H1 (cell line): Measurements from ENCODE around the gene TRPV2. TPM values are rescaled to one million over a fixed set of nuclear protein-coding genes. Genes with fewer than 3 reads are reported as not detected.

Experiments
- CTCF ChIA-PET: fragments of 300-600 bp; sonication (Branson Sonifier 250); formaldehyde crosslinking; loops from one replicate; lab custom pipeline; 2021; ENCODE audit not compliant: partially characterized antibody; lab: Charles Lee
- POLR2A ChIA-PET: fragments of 300-600 bp; sonication (Branson Sonifier 250); formaldehyde crosslinking; loops from one replicate; lab custom pipeline; 2021; ENCODE audit warnings: inconsistent platforms; ENCODE audit not compliant: partially characterized antibody; lab: Charles Lee
- DNase-seq, 2 experiments: peaks; one replicate each; pipeline versions ENCODE4 v3.0.0 to v3.0.0-alpha.2; 2010 to 2022; ENCODE audit warnings: low spot score in 2 of 2, low read depth in 1 of 2, mixed read lengths in 1 of 2
- FAIRE-seq: peaks from 2 replicates; lab custom pipeline; 2011; peaks lifted over from hg19 to GRCh38; lab: Jason Lieb, UNC
- H2AFZ ChIP-seq: 2 replicates; pipeline ENCODE4 v1.8.1; 2012; ENCODE audit warnings: low read length, inconsistent platforms
- H2AK5ac ChIP-seq: 2 replicates; pipeline ENCODE4 v1.6.1; 2013; ENCODE audit warnings: low read depth, low read length
- H2BK120ac ChIP-seq: replicated peaks from 2 replicates; pipeline ENCODE3; 2013; ENCODE audit warnings: low read depth, low read length, inconsistent platforms
- H2BK12ac ChIP-seq: 2 replicates; pipeline ENCODE4 v1.6.1; 2013; ENCODE audit warnings: low read depth, low read length
- H2BK15ac ChIP-seq: 2 replicates; pipeline ENCODE4 v1.6.1; 2013; ENCODE audit warnings: low read length
- H2BK20ac ChIP-seq: 2 replicates; pipeline ENCODE4 v1.6.1; 2013; ENCODE audit warnings: low read length
- H2BK5ac ChIP-seq: 2 replicates; pipeline ENCODE4 v1.6.1; 2013; ENCODE audit warnings: low read depth, low read length
- H3K14ac ChIP-seq: 2 replicates; pipeline ENCODE4 v1.6.1; 2013; ENCODE audit warnings: inconsistent platforms; ENCODE audit not compliant: insufficient read length
- H3K18ac ChIP-seq: 2 replicates; pipeline ENCODE4 v1.6.1; 2013; ENCODE audit warnings: low read length; ENCODE audit errors: extremely low read depth
- H3K23ac ChIP-seq: 2 replicates; pipeline ENCODE4 v1.6.1; 2013; ENCODE audit warnings: inconsistent platforms; ENCODE audit not compliant: insufficient read length
- H3K23me2 ChIP-seq: 2 replicates; pipeline ENCODE4 v1.6.1; 2013; ENCODE audit warnings: low read depth, low read length
- H3K27ac ChIP-seq: 2 replicates; pipeline ENCODE4 v1.6.1; 2011; ENCODE audit warnings: low read depth, low read length, inconsistent platforms
- H3K27me3 ChIP-seq, 4 experiments: replicated peaks in 1 of 4; 1 replicate in 1 of 4; 2 replicates in 3 of 4; pipeline versions ENCODE4 v1.6.1 to v1.8.1; 2011 to 2013; ENCODE audit warnings: low read length in 3 of 4, mild to moderate bottlenecking in 3 of 4, inconsistent platforms in 2 of 4, mixed read lengths in 2 of 4, moderate library complexity in 1 of 4; ENCODE audit not compliant: control insufficient read depth in 3 of 4, insufficient read depth in 3 of 4; ENCODE audit errors: extremely low read depth in 1 of 4
- H3K36me3 ChIP-seq, 4 experiments: 2 replicates each; pipeline versions ENCODE4 v1.6.1 to v1.8.1; 2011 to 2013; ENCODE audit warnings: mild to moderate bottlenecking in 4 of 4, low read length in 3 of 4, moderate library complexity in 2 of 4, control low read depth in 1 of 4, inconsistent platforms in 1 of 4; ENCODE audit not compliant: insufficient read depth in 4 of 4, control insufficient read depth in 2 of 4
- H3K4ac ChIP-seq: replicated peaks from 2 replicates; pipeline ENCODE3; 2013; ENCODE audit warnings: low read length, low read depth, mixed read lengths, inconsistent platforms; ENCODE audit not compliant: insufficient read length
- H3K4me1 ChIP-seq, 4 experiments: replicated peaks in 1 of 4; 1 replicate in 1 of 4; 2 replicates in 3 of 4; pipeline versions ENCODE4 v1.6.1 to v1.8.1; 2011 to 2013; ENCODE audit warnings: low read length in 3 of 4, inconsistent platforms in 2 of 4, mixed read lengths in 1 of 4; ENCODE audit not compliant: insufficient read depth in 4 of 4, control insufficient read depth in 3 of 4
- H3K4me2 ChIP-seq, 2 experiments: 2 replicates each; pipeline versions ENCODE4 v1.6.1 to v1.8.1; 2011 to 2013; ENCODE audit warnings: low read depth in 2 of 2, low read length in 2 of 2, control low read depth in 1 of 2, inconsistent platforms in 1 of 2, mild to moderate bottlenecking in 1 of 2; ENCODE audit not compliant: insufficient read depth in 1 of 2
- H3K4me3 ChIP-seq, 4 experiments: fragments of 200-600, 300-600 bp in 1 of 4; sonication (generic), shearing (Covaris generic), sonication (Bioruptor Twin) in 1 of 4; 2 replicates each; pipeline versions ENCODE4 v1.5.1 to v1.8.1; 2011 to 2016; ENCODE audit warnings: low read length in 4 of 4, low read depth in 3 of 4, control low read depth in 2 of 4, inconsistent platforms in 2 of 4, mild to moderate bottlenecking in 2 of 4, mixed read lengths in 1 of 4, moderate library complexity in 1 of 4; ENCODE audit not compliant: insufficient read depth in 2 of 4; ENCODE audit errors: extremely low read depth in 1 of 4
- H3K56ac ChIP-seq: replicated peaks from 2 replicates; pipeline ENCODE3; 2013; ENCODE audit warnings: low read depth, mild to moderate bottlenecking, mixed read lengths, low read length, inconsistent platforms; ENCODE audit not compliant: insufficient read length
- H3K79me1 ChIP-seq: 2 replicates; pipeline ENCODE4 v1.6.1; 2013; ENCODE audit warnings: low read depth, low read length, control low read depth
- H3K79me2 ChIP-seq, 2 experiments: 2 replicates each; pipeline versions ENCODE4 v1.6.1 to v1.8.1; 2012 to 2013; ENCODE audit warnings: low read length in 2 of 2, mild to moderate bottlenecking in 2 of 2, inconsistent platforms in 1 of 2; ENCODE audit not compliant: insufficient read depth in 2 of 2, control insufficient read depth in 1 of 2
- H3K9ac ChIP-seq, 4 experiments: replicated peaks in 1 of 4; 1 replicate in 1 of 4; 2 replicates in 3 of 4; pipeline versions ENCODE4 v1.6.1 to v1.8.1; 2011 to 2013; ENCODE audit warnings: low read depth in 3 of 4, low read length in 3 of 4, control low read depth in 2 of 4, mild to moderate bottlenecking in 2 of 4, moderate library complexity in 2 of 4, inconsistent platforms in 1 of 4; ENCODE audit errors: extremely low read depth in 1 of 4
- H3K9me3 ChIP-seq, 2 experiments: 2 replicates each; pipeline versions ENCODE4 v1.6.1 to v1.8.1; 2012 to 2013; ENCODE audit warnings: mild to moderate bottlenecking in 2 of 2, moderate library complexity in 2 of 2, control low read depth in 1 of 2, inconsistent platforms in 1 of 2, low read depth in 1 of 2, low read length in 1 of 2, mixed read lengths in 1 of 2; ENCODE audit not compliant: insufficient read depth in 2 of 2
- H4K20me1 ChIP-seq, 2 experiments: replicated peaks in 1 of 2; 2 replicates each; pipeline versions ENCODE3 to v1.8.1; 2011 to 2013; ENCODE audit warnings: inconsistent platforms in 2 of 2, low read length in 2 of 2, mild to moderate bottlenecking in 1 of 2; ENCODE audit not compliant: insufficient read depth in 2 of 2, control insufficient read depth in 1 of 2
- H4K5ac ChIP-seq: 2 replicates; pipeline ENCODE4 v1.6.1; 2013; ENCODE audit warnings: low read length, low read depth, mixed read lengths, inconsistent platforms; ENCODE audit not compliant: insufficient read length
- H4K8ac ChIP-seq: 2 replicates; pipeline ENCODE4 v1.8.0; 2013; ENCODE audit warnings: mild to moderate bottlenecking, moderate library complexity, low read length, inconsistent platforms; ENCODE audit not compliant: insufficient read depth; ENCODE audit errors: extremely low read depth
- H4K91ac ChIP-seq: replicated peaks from 2 replicates; pipeline ENCODE3; 2013; ENCODE audit warnings: low read length, mixed read lengths, inconsistent platforms; ENCODE audit not compliant: insufficient read length
- BRCA1 ChIP-seq: IDR thresholded peaks from 2 replicates; pipeline ENCODE4 v1.6.1; 2012; ENCODE audit warnings: low read depth, low read length, improper control_type of control experiment
- CEBPB ChIP-seq: IDR thresholded peaks from 2 replicates; pipeline ENCODE4 v1.6.1; 2012; ENCODE audit warnings: low read depth, low read length
- CHD1 ChIP-seq: IDR thresholded peaks from 2 replicates; pipeline ENCODE4 v1.6.1; 2012; ENCODE audit warnings: low read depth, low read length, improper control_type of control experiment
- JUN ChIP-seq: IDR thresholded peaks from 2 replicates; pipeline ENCODE4 v1.6.1; 2011; ENCODE audit warnings: low read depth, mild to moderate bottlenecking, improper control_type of control experiment, low read length
- SP4 ChIP-seq: IDR thresholded peaks from 2 replicates; pipeline ENCODE4 v1.6.1; 2012; ENCODE audit warnings: low read length, inconsistent platforms
- WGBS, 2 experiments: shearing (Covaris generic) in 1 of 2; methylation state at CpG; one replicate each; pipeline versions ENCODE4 v1.1.6 to v1.1.7; 2013 to 2015; ENCODE audit warnings: low lambda C conversion rate in 2 of 2, mixed read lengths in 2 of 2, inconsistent platforms in 1 of 2, low coverage in 1 of 2, missing lambda C conversion rate in 1 of 2; ENCODE audit not compliant: insufficient replicate concordance in 2 of 2, insufficient coverage in 1 of 2, insufficient read length in 1 of 2; ENCODE audit errors: extremely low coverage in 1 of 2, missing lambda C conversion rate in 1 of 2; 5-methylcytosine and 5-hydroxymethylcytosine counted together
- polyA plus RNA-seq, 7 experiments: library from polyadenylated mRNA; depleted of rRNA in 3 of 7; stranded (reverse) in 5 of 7; unstranded in 2 of 7; fragments of >200 nt in 5 of 7; fragments of 200-250 nt in 2 of 7; gene quantifications; 1 replicate in 5 of 7; 2 replicates in 1 of 7; 4 replicates in 1 of 7; pipeline versions ENCODE4 v1.2.1 to v1.2.3, GENCODE V29; 2011 to 2013; ENCODE audit warnings: missing spikeins in 2 of 7, mixed read lengths in 2 of 7
- total RNA-seq: library from RNA; stranded (reverse); fragmentation: NEBNext Ultra II Directional; extraction: Animal tissue kit (Norgen Biotek cat#: 25700); gene quantifications from 2 replicates; pipeline ENCODE4 v1.2.1, GENCODE V29; 2021

The TRPV2 gene
- total and polyA plus RNA-seq, 2 of the 8 experiments (the other 6 are each of a cell fraction or from before 2014, with no cell fraction given), result 1.7 to 2.1 TPM

DNA sequence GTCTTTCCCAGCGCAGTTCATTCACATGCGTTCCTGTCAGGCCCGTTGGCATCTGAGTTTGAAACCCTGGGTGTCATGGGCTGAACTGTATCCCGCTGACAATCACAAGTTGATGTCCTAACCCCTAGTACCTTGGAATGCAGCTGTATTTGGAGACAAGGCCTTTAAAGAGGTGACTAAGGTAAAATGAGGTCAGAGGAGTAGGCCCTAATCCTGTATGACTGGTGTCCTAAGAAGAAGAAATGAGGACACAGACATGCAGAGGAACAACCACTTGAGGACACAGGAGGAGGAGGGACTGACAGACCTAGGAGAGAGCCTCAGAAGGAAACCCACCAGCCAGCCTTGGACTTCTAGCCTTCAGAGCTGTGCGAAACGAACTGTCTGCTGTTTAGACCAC lies 33.1 kb downstream of the TRPV2 start:
- H4K5ac ChIP-seq, result no peak overlapping the region
- no peak overlapping the region for H3K14ac ChIP-seq
- no peak overlapping the region for H3K4me3 ChIP-seq
- H3K4me1 ChIP-seq, result peaks cover 0 to 3% (median 1%) of the 10 kb centered on the region in 4 experiments; a peak in 3 of 7 replicates
- DNase-seq (no peak), FAIRE-seq (no peak)
- no peak overlapping the region for H3K23ac ChIP-seq
- no peaks in the 10 kb centered on the region for H3K27me3 ChIP-seq
- H2BK5ac ChIP-seq, result no peak overlapping the region; the same call in 1 of the 2 replicates
- H3K56ac ChIP-seq, result no peak overlapping the region
- no peak overlapping the region for H2AFZ ChIP-seq
- H3K23me2 ChIP-seq, result no peaks in the 10 kb centered on the region
- H2BK20ac ChIP-seq, result no peak overlapping the region
- no peak overlapping the region for H4K8ac ChIP-seq
- no peaks in the 10 kb centered on the region for H3K9me3 ChIP-seq
- H3K27ac ChIP-seq, result no peak overlapping the region
- H3K79me2 ChIP-seq, result no peaks in the 10 kb centered on the region
- H2BK15ac ChIP-seq, result no peak overlapping the region
- 87% methylated on average over 6 of the region's 6 CpGs; no CpG with 5 or more reads in 1 of the 2 experiments for WGBS, 2 experiments
- H3K79me1 ChIP-seq, result peaks cover 3% of the 10 kb centered on the region; the same call in 1 of the 2 replicates
- H4K20me1 ChIP-seq, result peaks cover 5 to 28% of the 10 kb centered on the region in 2 experiments
- H3K4ac ChIP-seq, result no peak overlapping the region
- H2BK12ac ChIP-seq, result no peak overlapping the region
- H3K9ac ChIP-seq, result no peak overlapping the region
- TF ChIP-seq CHD1 (no peak), SP4 (no peak), CEBPB (no peak), JUN (no peak), BRCA1 (no peak)
- no peak overlapping the region for H2AK5ac ChIP-seq
- H4K91ac ChIP-seq, result no peak overlapping the region
- ChIA-PET CTCF (interaction anchor here (0.7 to 36.9 kb wide), 4 partner anchors 15 to 73 kb away, joined by 3 to 941 read pairs (median 4); partner anchors contain the start of gene UBB), POLR2A (interaction anchor here (1.1 to 17.6 kb wide), 3 partner anchors 7 to 68 kb away, joined by 3 to 204 read pairs (median 6); partner anchors contain the start of gene UBB)
- H3K36me3 ChIP-seq, result peaks cover 4 to 40% (median 9%) of the 10 kb centered on the region in 4 experiments; a peak in 6 of 8 replicates
- H2BK120ac ChIP-seq, result no peak overlapping the region
- no peak overlapping the region for H3K18ac ChIP-seq
- no peak overlapping the region for H3K4me2 ChIP-seq
